ENCODE data around the gene CCDC85A. TPM values are rescaled to one million over a fixed set of nuclear protein-coding genes. Genes with fewer than 3 reads are reported as not detected.

CCDC85A gene
- total and polyA plus RNA-seq, 2 of the 4 experiments (the other 2 are of a cell fraction), result 1.1 to 2.2 TPM

DNA sequence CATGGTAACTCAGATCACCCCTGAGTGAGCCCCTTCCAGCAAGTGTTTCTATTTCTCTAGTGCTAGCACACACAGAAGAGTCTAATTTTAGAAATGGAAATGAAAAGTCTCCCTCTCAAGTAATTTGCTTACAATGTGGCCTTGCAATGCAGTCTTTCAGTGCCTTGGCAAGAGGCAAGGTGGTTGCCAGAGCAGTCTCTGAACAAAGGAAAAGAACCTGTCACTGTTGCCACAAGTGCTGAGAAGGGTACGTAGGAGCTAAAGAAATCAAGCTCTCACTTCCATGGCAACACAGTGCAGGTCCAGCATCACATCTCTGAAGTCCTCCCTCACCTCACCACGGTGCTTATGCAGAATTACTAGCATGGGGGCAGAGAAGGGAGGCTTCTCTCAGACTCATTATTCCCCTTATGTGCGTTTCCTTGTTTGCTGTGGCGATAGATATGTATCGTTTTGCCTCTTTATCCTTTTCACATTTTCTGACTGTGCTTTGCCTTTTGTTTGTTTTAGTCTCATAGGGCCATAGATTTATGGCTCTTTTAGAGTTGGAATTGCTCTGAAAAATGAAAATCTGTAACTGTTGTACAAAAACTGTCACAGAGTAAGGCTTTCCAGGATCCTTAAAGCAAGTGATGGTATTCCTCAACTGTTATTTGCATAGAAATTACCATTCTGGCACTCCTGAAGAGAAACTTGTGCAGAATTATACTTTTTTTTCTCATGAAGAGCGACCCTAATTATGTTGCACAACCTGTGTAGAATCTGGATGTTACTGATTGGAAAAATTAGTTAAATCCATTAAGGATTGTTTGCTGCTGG is 164.8 kb downstream of the CCDC85A start:
- Histone ChIP-seq H2AK9ac (replicated peaks; ENCODE audit: low read depth, low read length, poor library complexity) (no peak overlapping the region), H3K4me1 (ENCODE audit: control insufficient read depth, insufficient read depth, low read length) (no peaks in the 10 kb centered on the region), H3K56ac (ENCODE audit: extremely low read depth, insufficient read depth, low read length) (no peak overlapping the region), H4K20me1 (ENCODE audit: insufficient read depth, low read length) (no peaks in the 10 kb centered on the region), H3K4me2 (ENCODE audit: low read depth, low read length) (no peak overlapping the region), H3K4me3 (ENCODE audit: insufficient read depth, low read depth, low read length) (no peak overlapping the region), H3K14ac (replicated peaks; ENCODE audit: low read depth, low read length) (no peak overlapping the region), H3K9me1 (ENCODE audit: insufficient read depth, low read length) (no peaks in the 10 kb centered on the region), H3K27ac (ENCODE audit: insufficient read depth, low read length) (no peak overlapping the region), H2BK5ac (ENCODE audit: low read depth, low read length, poor library complexity, severe bottlenecking) (no peak overlapping the region), H2BK15ac (ENCODE audit: low read depth, low read length) (no peak overlapping the region), H3K27me3 (ENCODE audit: control insufficient read depth, insufficient read depth, low read length) (no peaks in the 10 kb centered on the region), H3K36me3 (ENCODE audit: control insufficient read depth, insufficient read depth, low read length) (no peaks in the 10 kb centered on the region), H2AK5ac (ENCODE audit: low read depth, low read length) (no peak overlapping the region), H3K9me3 (ENCODE audit: control insufficient read depth, insufficient read depth, low read length) (peaks cover 2% of the 10 kb centered on the region; the same call in 1 of the 2 replicates), H3K9ac (ENCODE audit: low read depth, low read length) (no peak overlapping the region), H2BK20ac (ENCODE audit: low read depth, low read length) (no peak overlapping the region), H4K91ac (ENCODE audit: insufficient read depth, low read depth, low read length) (no peak overlapping the region), H4K5ac (ENCODE audit: low read depth, low read length) (no peak overlapping the region), H3K18ac (ENCODE audit: low read depth, low read length) (no peak overlapping the region), H3K23ac (ENCODE audit: low read depth, low read length) (no peak overlapping the region), H2AFZ (replicated peaks; ENCODE audit: low read length, poor library complexity) (no peak overlapping the region), H3K4ac (ENCODE audit: low read depth, low read length) (no peak overlapping the region), H4K8ac (ENCODE audit: low read depth in 2 of 2, low read length in 2 of 2) (no peak overlapping the region), H2BK120ac (ENCODE audit: low read depth, low read length) (no peak overlapping the region), H3K79me1 (ENCODE audit: low read depth in 1 of 2, low read length in 2 of 2) (no peaks in the 10 kb centered on the region)
- ChIA-PET CTCF (no interaction called here), POLR2A (ENCODE audit: unreplicated experiment) (no interaction called here)
- TF ChIP-seq FOS (IDR thresholded peaks at IDR 0.05; ENCODE audit: low read depth, low read length) (no peak), CEBPB (IDR thresholded peaks at IDR 0.05; ENCODE audit: low read depth, low read length) (no peak), MXI1 (IDR thresholded peaks at IDR 0.05; ENCODE audit: borderline replicate concordance, low read depth, low read length) (no peak), BHLHE40 (IDR thresholded peaks at IDR 0.05; ENCODE audit: low read depth, low read length) (no peak), MAFK (IDR thresholded peaks at IDR 0.05; ENCODE audit: low read depth, low read length) (no peak), SMC3 (IDR thresholded peaks at IDR 0.05; ENCODE audit: low read depth, low read length) (no peak), RCOR1 (IDR thresholded peaks at IDR 0.05; ENCODE audit: insufficient replicate concordance, low read length) (no peak), MAZ (IDR thresholded peaks at IDR 0.05; ENCODE audit: borderline replicate concordance, low read depth, low read length) (no peak), RFX5 (IDR thresholded peaks at IDR 0.05; ENCODE audit: low read depth, low read length) (no peak), NFE2L2 (IDR thresholded peaks at IDR 0.05; ENCODE audit: low read depth, low read length) (no peak), CHD1 (IDR thresholded peaks at IDR 0.05; ENCODE audit: low read depth, low read length) (no peak), RAD21 (IDR thresholded peaks at IDR 0.05; ENCODE audit: low read length) (no peak), POLR2A (IDR thresholded peaks at IDR 0.05; ENCODE audit: low read depth, low read length) (no peak)
- TF ChIP-seq, protein P1, sequence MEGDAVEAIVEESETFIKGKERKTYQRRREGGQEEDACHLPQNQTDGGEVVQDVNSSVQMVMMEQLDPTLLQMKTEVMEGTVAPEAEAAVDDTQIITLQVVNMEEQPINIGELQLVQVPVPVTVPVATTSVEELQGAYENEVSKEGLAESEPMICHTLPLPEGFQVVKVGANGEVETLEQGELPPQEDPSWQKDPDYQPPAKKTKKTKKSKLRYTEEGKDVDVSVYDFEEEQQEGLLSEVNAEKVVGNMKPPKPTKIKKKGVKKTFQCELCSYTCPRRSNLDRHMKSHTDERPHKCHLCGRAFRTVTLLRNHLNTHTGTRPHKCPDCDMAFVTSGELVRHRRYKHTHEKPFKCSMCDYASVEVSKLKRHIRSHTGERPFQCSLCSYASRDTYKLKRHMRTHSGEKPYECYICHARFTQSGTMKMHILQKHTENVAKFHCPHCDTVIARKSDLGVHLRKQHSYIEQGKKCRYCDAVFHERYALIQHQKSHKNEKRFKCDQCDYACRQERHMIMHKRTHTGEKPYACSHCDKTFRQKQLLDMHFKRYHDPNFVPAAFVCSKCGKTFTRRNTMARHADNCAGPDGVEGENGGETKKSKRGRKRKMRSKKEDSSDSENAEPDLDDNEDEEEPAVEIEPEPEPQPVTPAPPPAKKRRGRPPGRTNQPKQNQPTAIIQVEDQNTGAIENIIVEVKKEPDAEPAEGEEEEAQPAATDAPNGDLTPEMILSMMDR (conservative IDR thresholded peaks at IDR 0.05; ENCODE audit: low read depth, low read length), result no peak
- TF ChIP-seq, protein P2, sequence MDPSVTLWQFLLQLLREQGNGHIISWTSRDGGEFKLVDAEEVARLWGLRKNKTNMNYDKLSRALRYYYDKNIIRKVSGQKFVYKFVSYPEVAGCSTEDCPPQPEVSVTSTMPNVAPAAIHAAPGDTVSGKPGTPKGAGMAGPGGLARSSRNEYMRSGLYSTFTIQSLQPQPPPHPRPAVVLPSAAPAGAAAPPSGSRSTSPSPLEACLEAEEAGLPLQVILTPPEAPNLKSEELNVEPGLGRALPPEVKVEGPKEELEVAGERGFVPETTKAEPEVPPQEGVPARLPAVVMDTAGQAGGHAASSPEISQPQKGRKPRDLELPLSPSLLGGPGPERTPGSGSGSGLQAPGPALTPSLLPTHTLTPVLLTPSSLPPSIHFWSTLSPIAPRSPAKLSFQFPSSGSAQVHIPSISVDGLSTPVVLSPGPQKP (IDR thresholded peaks at IDR 0.05; ENCODE audit: borderline replicate concordance, low read depth, low read length), result no peak
- TF ChIP-seq, protein P3, sequence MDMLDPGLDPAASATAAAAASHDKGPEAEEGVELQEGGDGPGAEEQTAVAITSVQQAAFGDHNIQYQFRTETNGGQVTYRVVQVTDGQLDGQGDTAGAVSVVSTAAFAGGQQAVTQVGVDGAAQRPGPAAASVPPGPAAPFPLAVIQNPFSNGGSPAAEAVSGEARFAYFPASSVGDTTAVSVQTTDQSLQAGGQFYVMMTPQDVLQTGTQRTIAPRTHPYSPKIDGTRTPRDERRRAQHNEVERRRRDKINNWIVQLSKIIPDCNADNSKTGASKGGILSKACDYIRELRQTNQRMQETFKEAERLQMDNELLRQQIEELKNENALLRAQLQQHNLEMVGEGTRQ (IDR thresholded peaks at IDR 0.05; ENCODE audit: low read depth, low read length), result no peak
- intact Hi-C loops (cut with micrococcal nuclease), result no loop called here
- in situ Hi-C loops (cut with MboI; ENCODE audit: low sequenced_read_pairs), result no loop called here
- WGBS, 2 experiments (ENCODE audit: extremely low coverage in 2 of 2, insufficient read length in 1 of 2), result no CpG with 5 or more reads among the region's 6 CpGs
- no peak for ATAC-seq (ENCODE audit: low read depth)
- DNase-seq, result no peak
- no TSS peak for BruUV-seq (replicated peaks)
- dilution Hi-C loops (cut with HindIII; ENCODE audit: low sequenced_read_pairs, unreplicated experiment), result no loop called here

Measured in IMR-90 (cell line).